CD4-positive, alpha-beta T cell (primary cell): ENCODE measurements around the gene NAPB. TPM values are rescaled to one million over a fixed set of nuclear protein-coding genes. Genes with fewer than 3 reads are reported as not detected.
"Not testable (repeated sequence)": the region's sequence is repeated elsewhere in the genome, so short reads cannot be mapped to it uniquely, and the experiment has no call there.

Experiments
- ATAC-seq: fragments of 200-7000 bp; cut with Tn5 transposase; one replicate; pipeline ENCODE4 v1.10.0; 2022; ENCODE audit warnings: mild to moderate bottlenecking; ENCODE audit not compliant: poor library complexity
- CTCF ChIA-PET: fragments of 350-600 bp; sonication (Branson Sonifier 250); formaldehyde crosslinking; loops from one replicate; lab custom pipeline; 2021; ENCODE audit warnings: antibody characterized with exemption, inconsistent platforms; lab: Charles Lee
- POLR2A ChIA-PET: fragments of 350-600 bp; sonication (Branson Sonifier 250); formaldehyde crosslinking; loops from one replicate; lab custom pipeline; 2021; ENCODE audit warnings: antibody characterized with exemption, inconsistent platforms; lab: Charles Lee
- DNase-seq, 14 experiments: peaks; one replicate each; pipeline ENCODE4 v3.0.0-alpha.2; 2013 to 2020; ENCODE audit warnings: mixed read lengths in 2 of 14
- H3K27ac ChIP-seq, 2 donors: one replicate each; pipeline versions ENCODE4 v1.5.1 to v1.7.0; 2013; ENCODE audit warnings: low read length in 2 of 2, low read depth in 1 of 2, mild to moderate bottlenecking in 1 of 2
- H3K27me3 ChIP-seq, 2 experiments: 1 replicate in 1 of 2; 2 replicates in 1 of 2; pipeline versions ENCODE4 v1.6.1 to v1.7.0; 2013; ENCODE audit warnings: low read length in 2 of 2, control low read depth in 1 of 2, mild to moderate bottlenecking in 1 of 2, moderate library complexity in 1 of 2; ENCODE audit not compliant: insufficient read depth in 2 of 2, control insufficient read depth in 1 of 2
- H3K36me3 ChIP-seq: one replicate; pipeline ENCODE4 v1.6.1; 2013; ENCODE audit warnings: low read length, control low read depth; ENCODE audit not compliant: insufficient read depth
- H3K4me1 ChIP-seq: one replicate; pipeline ENCODE4 v1.6.1; 2013; ENCODE audit warnings: low read length, control low read depth; ENCODE audit not compliant: insufficient read depth
- H3K4me3 ChIP-seq: one replicate; pipeline ENCODE4 v1.5.1; 2013; ENCODE audit warnings: mild to moderate bottlenecking, low read length, moderate library complexity
- H3K9me3 ChIP-seq, 2 experiments: 1 replicate in 1 of 2; 2 replicates in 1 of 2; pipeline versions ENCODE4 v1.6.1 to v1.7.0; 2013; ENCODE audit warnings: low read length in 2 of 2, mild to moderate bottlenecking in 2 of 2, control low read depth in 1 of 2, moderate library complexity in 1 of 2; ENCODE audit not compliant: control insufficient read depth in 1 of 2, insufficient read depth in 1 of 2
- H3K27ac Mint-ChIP-seq: one replicate; pipeline ENCODE4 v1.8.0; 2020; ENCODE audit warnings: mixed read lengths
- H3K27me3 Mint-ChIP-seq: one replicate; pipeline ENCODE4 v1.8.0; 2021; ENCODE audit warnings: mixed read lengths
- H3K36me3 Mint-ChIP-seq: one replicate; pipeline ENCODE4 v1.8.0; 2021; ENCODE audit warnings: low read depth, mixed read lengths
- H3K4me1 Mint-ChIP-seq: one replicate; pipeline ENCODE4 v1.8.0; 2021; ENCODE audit warnings: low read depth, mixed read lengths
- H3K4me3 Mint-ChIP-seq: one replicate; pipeline ENCODE4 v1.8.0; 2020; ENCODE audit warnings: mild to moderate bottlenecking, mixed read lengths
- H3K9me3 Mint-ChIP-seq: one replicate; pipeline ENCODE4 v1.8.0; 2020; ENCODE audit warnings: mixed read lengths
- intact Hi-C, 2 experiments: fragments of 100-400 bp; cut with DNase I in 1 of 2; cut with micrococcal nuclease in 1 of 2; formaldehyde crosslinking; loops; one replicate each; pipeline versions ENCODE4 v1.15.1 to v1.9.0; 2023 to 2025; cut with DNase I, micrococcal nuclease
- polyA plus RNA-seq, 2 donors: library from polyadenylated mRNA; unstranded; fragments of 120-200 nt; gene quantifications; one replicate each; pipeline ENCODE4 v1.2.1, GENCODE V29; 2013
- total RNA-seq, 174 experiments: library from RNA in 2 of 174; stranded (reverse) in 2 of 174; gene quantifications; one replicate each; pipeline ENCODE4 v1.2.3 and lab custom pipeline; 2021 to 2026
- TF ChIP-seq, protein P1 (sequence below): fragments of 200-600 bp; IDR thresholded peaks from one replicate; pipeline ENCODE4 v1.8.0; 2022; ENCODE audit warnings: antibody characterized with exemption, mild to moderate bottlenecking

Gene NAPB
- 1 to 10 TPM; 7.5 to 8.9 TPM for total RNA-seq
- polyA plus RNA-seq (2013, experiment 1 of 2): 10.1 TPM
- polyA plus RNA-seq (2013, experiment 2 of 2): 10.5 TPM
- total RNA-seq (lab: John Stamatoyannopoulos, UW): 6.5 to 40.6 (median 22.3) reads per million in 172 experiments

GRCh38 chr20:23420943-23421931 lies at the start of gene NAPB:
Gene NAPB (minus strand): TSS chr20:23421488. CDS start chr20:23421402, 86 bp downstream.
- ATAC-seq (peak; percentile 99), DNase-seq (peak; percentile 86 to 95 (median 92))
- H3K36me3 ChIP-seq: no peaks in the 10 kb centered on the region
- Mint-ChIP-seq H3K9me3 (no peaks in the 10 kb centered on the region), H3K36me3 (peaks cover 4% of the 10 kb centered on the region), H3K27me3 (peaks cover 14% of the 10 kb centered on the region), H3K4me3 (peak within 1 kb of the TSS; percentile 93), H3K4me1 (peaks cover 40% of the 10 kb centered on the region), H3K27ac (peak within 1 kb of the TSS; percentile 85)
- H3K4me3 ChIP-seq: peak within 1 kb of the TSS; percentile 97
- ChIA-PET POLR2A (interaction anchor here (0.9 to 3.2 kb wide), 7 partner anchors 11 to 71 kb away, joined by 3 to 79 read pairs (median 4); partner anchors contain the start of genes GZF1 and NXT1), CTCF (interaction anchor here (0.9 to 2.0 kb wide), 5 partner anchors 10 to 71 kb away, joined by 3 to 7 read pairs (median 4); no protein-coding TSS in a partner anchor)
- TF ChIP-seq, protein P1, sequence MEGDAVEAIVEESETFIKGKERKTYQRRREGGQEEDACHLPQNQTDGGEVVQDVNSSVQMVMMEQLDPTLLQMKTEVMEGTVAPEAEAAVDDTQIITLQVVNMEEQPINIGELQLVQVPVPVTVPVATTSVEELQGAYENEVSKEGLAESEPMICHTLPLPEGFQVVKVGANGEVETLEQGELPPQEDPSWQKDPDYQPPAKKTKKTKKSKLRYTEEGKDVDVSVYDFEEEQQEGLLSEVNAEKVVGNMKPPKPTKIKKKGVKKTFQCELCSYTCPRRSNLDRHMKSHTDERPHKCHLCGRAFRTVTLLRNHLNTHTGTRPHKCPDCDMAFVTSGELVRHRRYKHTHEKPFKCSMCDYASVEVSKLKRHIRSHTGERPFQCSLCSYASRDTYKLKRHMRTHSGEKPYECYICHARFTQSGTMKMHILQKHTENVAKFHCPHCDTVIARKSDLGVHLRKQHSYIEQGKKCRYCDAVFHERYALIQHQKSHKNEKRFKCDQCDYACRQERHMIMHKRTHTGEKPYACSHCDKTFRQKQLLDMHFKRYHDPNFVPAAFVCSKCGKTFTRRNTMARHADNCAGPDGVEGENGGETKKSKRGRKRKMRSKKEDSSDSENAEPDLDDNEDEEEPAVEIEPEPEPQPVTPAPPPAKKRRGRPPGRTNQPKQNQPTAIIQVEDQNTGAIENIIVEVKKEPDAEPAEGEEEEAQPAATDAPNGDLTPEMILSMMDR: peak; percentile 48
- H3K4me1 ChIP-seq: peaks cover 14% of the 10 kb centered on the region
- H3K27ac ChIP-seq: peak within 1 kb of the TSS; percentile 36 to 49
- H3K27me3 ChIP-seq: no peaks in the 10 kb centered on the region
- no peaks in the 10 kb centered on the region for H3K9me3 ChIP-seq
- intact Hi-C loops: loop anchor here (1.0 to 10.0 kb wide), 5 partner anchors 24 to 1634 kb away; partner anchors contain the start of genes ACSS1 (in 1 of the 2), APMAP (in 1 of the 2), GZF1 (in 1 of the 2) and NXT1 (in 1 of the 2)

- peaks cover 14% of the 10 kb centered on the region for H3K9me3 Mint-ChIP-seq
- H3K4me3 ChIP-seq, H3K4me1 Mint-ChIP-seq, CTCF ChIA-PET, ATAC-seq, H3K27ac Mint-ChIP-seq, H3K27me3 ChIP-seq, H3K4me1 ChIP-seq, H3K36me3 Mint-ChIP-seq, H3K36me3 ChIP-seq, DNase-seq, POLR2A ChIA-PET, H3K4me3 Mint-ChIP-seq, H3K27ac ChIP-seq, intact Hi-C loops: not testable (repeated sequence)
- H3K27me3 Mint-ChIP-seq: peaks cover 20% of the 10 kb centered on the region
- peaks cover 8 to 19% of the 10 kb centered on the region in 2 experiments for H3K9me3 ChIP-seq
Measured at GRCh38 chr20:23466961-23467360, 45.7 kb upstream of the NAPB start.

GRCh38 chr20:23461180-23461579 lies 39.9 kb upstream of the NAPB start:
- POLR2A ChIA-PET: no interaction called here
- TF ChIP-seq, protein P1: no peak
- Mint-ChIP-seq H3K36me3 (no peaks in the 10 kb centered on the region), H3K9me3 (peaks cover 4% of the 10 kb centered on the region), H3K4me3 (no peak overlapping the region), H3K27me3 (peaks cover 14% of the 10 kb centered on the region), H3K27ac (no peak overlapping the region), H3K4me1 (peaks cover 8% of the 10 kb centered on the region)
- CTCF ChIA-PET: no interaction called here
- peaks cover 10% of the 10 kb centered on the region for H3K4me1 ChIP-seq
- H3K4me3 ChIP-seq: no peak overlapping the region
- H3K27me3 ChIP-seq: peaks cover 0 to 4% of the 10 kb centered on the region in 2 experiments
- no peaks in the 10 kb centered on the region for H3K36me3 ChIP-seq
- no peak for ATAC-seq
- no peak for DNase-seq
- peaks cover 3 to 5% of the 10 kb centered on the region in 2 experiments for H3K9me3 ChIP-seq
- no peak overlapping the region for H3K27ac ChIP-seq
- intact Hi-C loops: no loop called here
